Stimulated activated CD4-positive, alpha-beta T cell treated with anti-CD3 and anti-CD28 coated beads, Interleukin-12 subunit alpha, Interleukin-12 subunit beta, amount 100 ng/mL, for 24 hours (primary cell): ENCODE measurements around the gene PLA2G4B.

Experiments
- DNase-seq, 2 experiments: peaks; one replicate each; pipeline ENCODE4 v3.0.0-alpha.2; 2020; ENCODE audit warnings: low read depth in 2 of 2

Gene PLA2G4B

GRCh38 chr15:41870689-41871081, 32.0 kb downstream of the PLA2G4B start:
- DNase-seq = peak; percentile 41 to 49

- DNase-seq = no peak
Measured at GRCh38 chr15:41871175-41871905, 32.7 kb downstream of the PLA2G4B start.

GRCh38 chr15:41872166-41872747, 33.6 kb downstream of the PLA2G4B start:
- no peak for DNase-seq

- no peak for DNase-seq
Measured at GRCh38 chr15:41873711-41874110, 35.1 kb downstream of the PLA2G4B start.

- no peak for DNase-seq
Measured at GRCh38 chr15:41874736-41875135, 36.1 kb downstream of the PLA2G4B start.

GRCh38 chr15:41876007-41876406, 37.4 kb downstream of the PLA2G4B start:
- no peak for DNase-seq

GRCh38 chr15:41876689-41877088, 38.0 kb downstream of the PLA2G4B start:
- no peak for DNase-seq

- DNase-seq = no peak
Measured at GRCh38 chr15:41877631-41878354, 39.1 kb downstream of the PLA2G4B start.

GRCh38 chr15:41878355-41878699, 39.7 kb downstream of the PLA2G4B start:
- DNase-seq = no peak

- no peak for DNase-seq
Measured at GRCh38 chr15:41879321-41879845, 40.7 kb downstream of the PLA2G4B start.

GRCh38 chr15:41880156-41880877, 41.7 kb downstream of the PLA2G4B start:
- DNase-seq = no peak

- no peak for DNase-seq
Measured at GRCh38 chr15:41881086-41881485, 42.4 kb downstream of the PLA2G4B start.

GRCh38 chr15:41881550-41881919, 42.9 kb downstream of the PLA2G4B start:
- no peak for DNase-seq

- no peak for DNase-seq
Measured at GRCh38 chr15:41881920-41882688, 43.5 kb downstream of the PLA2G4B start.

- no peak for DNase-seq
Measured at GRCh38 chr15:41882689-41883483, 44.2 kb downstream of the PLA2G4B start.

- DNase-seq = no peak
Measured at GRCh38 chr15:41883484-41883825, 44.8 kb downstream of the PLA2G4B start.

- no peak for DNase-seq
Measured at GRCh38 chr15:41884458-41884857, 45.8 kb downstream of the PLA2G4B start.

- DNase-seq = no peak
Measured at GRCh38 chr15:41885321-41885720, 46.7 kb downstream of the PLA2G4B start.

GRCh38 chr15:41885841-41886240, 47.2 kb downstream of the PLA2G4B start:
- DNase-seq = no peak

- no peak for DNase-seq
Measured at GRCh38 chr15:41886741-41887140, 48.1 kb downstream of the PLA2G4B start.

GRCh38 chr15:41887161-41887560, 48.5 kb downstream of the PLA2G4B start:
- DNase-seq = no peak
